Esophagus squamous epithelium (tissue), 4 donors: ENCODE results near the gene NAV2.

ENCODE experiments used
- CTCF ChIP-seq, 6 experiments: fragments of 450-650 bp in 4 of 6; fragments of 200-600 bp in 2 of 6; sonication (generic) in 2 of 6; IDR thresholded peaks; one replicate each; pipeline ENCODE4 v1.5.1; 2016 to 2019; ENCODE audit warnings: antibody characterized with exemption in 6 of 6, mild to moderate bottlenecking in 4 of 6, moderate library complexity in 4 of 6
- POLR2A ChIP-seq, 4 donors: fragments of 450-650 bp; IDR thresholded peaks; one replicate each; pipeline ENCODE4 v1.6.1; 2017; ENCODE audit warnings: antibody characterized with exemption in 4 of 4, mild to moderate bottlenecking in 4 of 4, moderate library complexity in 3 of 4

- no peak for TF ChIP-seq CTCF (IDR thresholded peaks at IDR 0.05)
- no peak for TF ChIP-seq POLR2A (IDR thresholded peaks at IDR 0.05)
These were observed 310.4 kb downstream of the NAV2 start for GRCh38 chr11:20023082-20023426.
